ENCODE data around the gene JCAD.

DNA sequence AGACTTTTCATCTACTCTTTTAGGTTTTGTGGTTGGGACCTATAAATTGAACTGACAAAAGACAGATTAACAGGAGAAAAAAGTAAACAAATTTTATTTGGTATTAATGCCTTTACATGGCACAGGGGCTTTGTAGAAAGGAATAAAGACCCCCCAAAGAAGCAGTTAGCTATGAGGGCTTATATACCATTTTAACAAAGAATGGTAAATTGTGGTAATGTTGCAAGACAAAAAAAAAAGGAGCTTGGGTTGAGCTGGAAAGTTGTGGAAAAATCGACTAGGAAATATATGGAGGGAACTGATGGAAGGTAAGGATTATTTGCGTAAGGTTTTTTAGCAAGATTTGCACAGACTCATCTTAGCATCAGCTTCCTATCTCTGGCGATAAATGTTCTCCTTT, 84.6 kb downstream of the JCAD start:
- TF ChIP-seq, protein P1, sequence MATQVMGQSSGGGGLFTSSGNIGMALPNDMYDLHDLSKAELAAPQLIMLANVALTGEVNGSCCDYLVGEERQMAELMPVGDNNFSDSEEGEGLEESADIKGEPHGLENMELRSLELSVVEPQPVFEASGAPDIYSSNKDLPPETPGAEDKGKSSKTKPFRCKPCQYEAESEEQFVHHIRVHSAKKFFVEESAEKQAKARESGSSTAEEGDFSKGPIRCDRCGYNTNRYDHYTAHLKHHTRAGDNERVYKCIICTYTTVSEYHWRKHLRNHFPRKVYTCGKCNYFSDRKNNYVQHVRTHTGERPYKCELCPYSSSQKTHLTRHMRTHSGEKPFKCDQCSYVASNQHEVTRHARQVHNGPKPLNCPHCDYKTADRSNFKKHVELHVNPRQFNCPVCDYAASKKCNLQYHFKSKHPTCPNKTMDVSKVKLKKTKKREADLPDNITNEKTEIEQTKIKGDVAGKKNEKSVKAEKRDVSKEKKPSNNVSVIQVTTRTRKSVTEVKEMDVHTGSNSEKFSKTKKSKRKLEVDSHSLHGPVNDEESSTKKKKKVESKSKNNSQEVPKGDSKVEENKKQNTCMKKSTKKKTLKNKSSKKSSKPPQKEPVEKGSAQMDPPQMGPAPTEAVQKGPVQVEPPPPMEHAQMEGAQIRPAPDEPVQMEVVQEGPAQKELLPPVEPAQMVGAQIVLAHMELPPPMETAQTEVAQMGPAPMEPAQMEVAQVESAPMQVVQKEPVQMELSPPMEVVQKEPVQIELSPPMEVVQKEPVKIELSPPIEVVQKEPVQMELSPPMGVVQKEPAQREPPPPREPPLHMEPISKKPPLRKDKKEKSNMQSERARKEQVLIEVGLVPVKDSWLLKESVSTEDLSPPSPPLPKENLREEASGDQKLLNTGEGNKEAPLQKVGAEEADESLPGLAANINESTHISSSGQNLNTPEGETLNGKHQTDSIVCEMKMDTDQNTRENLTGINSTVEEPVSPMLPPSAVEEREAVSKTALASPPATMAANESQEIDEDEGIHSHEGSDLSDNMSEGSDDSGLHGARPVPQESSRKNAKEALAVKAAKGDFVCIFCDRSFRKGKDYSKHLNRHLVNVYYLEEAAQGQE (IDR thresholded peaks at IDR 0.05; ENCODE audit: insufficient read depth in 1 of 2, low read depth in 2 of 2, low read length in 2 of 2): no peak
- no peak for TF ChIP-seq TAF1 (IDR thresholded peaks at IDR 0.05; ENCODE audit: borderline replicate concordance, insufficient read depth, low read length)
